ENCODE measurements around the gene AP2A2.

AP2A2 gene

GRCh38 chr11:898540-899190 is 27.0 kb upstream of the AP2A2 start:
- DNase-seq: peak in 3 of 4 experiments; percentile 13 to 48 (median 37)

- no peak for DNase-seq
Observed at GRCh38 chr11:899724-900123, 25.9 kb upstream of the AP2A2 start.

- DNase-seq: no peak
Observed at GRCh38 chr11:900545-900944, 25.1 kb upstream of the AP2A2 start.

GRCh38 chr11:901452-902061 is 24.1 kb upstream of the AP2A2 start:
- no peak for DNase-seq

- no peak for DNase-seq
Observed at GRCh38 chr11:904380-904779, 21.3 kb upstream of the AP2A2 start.

GRCh38 chr11:905952-906351 is 19.7 kb upstream of the AP2A2 start:
- no peak for DNase-seq

- no peak for DNase-seq
Observed at GRCh38 chr11:907668-908067, 18.0 kb upstream of the AP2A2 start.

- no peak for DNase-seq
Observed at GRCh38 chr11:908273-908672, 17.4 kb upstream of the AP2A2 start.

GRCh38 chr11:909406-909805 is 16.3 kb upstream of the AP2A2 start:
- no peak for DNase-seq

GRCh38 chr11:910044-910588 is 15.6 kb upstream of the AP2A2 start:
- peak in 1 of 4 experiments; percentile 17 for DNase-seq

GRCh38 chr11:910589-911030 is 15.1 kb upstream of the AP2A2 start, which contains the start of gene CHID1:
Gene CHID1 (minus strand): TSS chr11:910810. CDS start chr11:904816, 5,994 bp downstream.
- DNase-seq: peak; percentile 85 to 94 (median 88)

- peak; percentile 78 to 91 (median 86) for DNase-seq
Observed at GRCh38 chr11:911031-911889, 14.4 kb upstream of the AP2A2 start.

- DNase-seq: no peak
Observed at GRCh38 chr11:911890-912219, 13.8 kb upstream of the AP2A2 start.

- DNase-seq: no peak
Observed at GRCh38 chr11:912266-912665, 13.4 kb upstream of the AP2A2 start.

GRCh38 chr11:913043-913442 is 12.6 kb upstream of the AP2A2 start:
- no peak for DNase-seq

GRCh38 chr11:914204-914603 is 11.5 kb upstream of the AP2A2 start:
- no peak for DNase-seq

- peak; percentile 65 to 81 (median 75) for DNase-seq
Observed at GRCh38 chr11:914747-915501, 10.7 kb upstream of the AP2A2 start.

GRCh38 chr11:917426-917825 is 8.2 kb upstream of the AP2A2 start:
- DNase-seq: no peak

- no peak for DNase-seq
Observed at GRCh38 chr11:921921-922678, 3.6 kb upstream of the AP2A2 start.

GRCh38 chr11:923691-924405 is 1.8 kb upstream of the AP2A2 start:
- no peak for DNase-seq
